Measurements from ENCODE around the gene SESTD1.

Gene SESTD1

GRCh38 chr2:179302764-179303571 lies 38.3 kb upstream of the SESTD1 start:
- no peaks in the 10 kb centered on the region for H3K27me3 ChIP-seq
- H3K4me3 ChIP-seq (ENCODE audit: low read depth, low read length), result no peak overlapping the region
- no peaks in the 10 kb centered on the region for H3K9me3 ChIP-seq
- H3K4me1 ChIP-seq, result no peaks in the 10 kb centered on the region
- no peaks in the 10 kb centered on the region for H3K36me3 ChIP-seq
- TF ChIP-seq, protein P1, sequence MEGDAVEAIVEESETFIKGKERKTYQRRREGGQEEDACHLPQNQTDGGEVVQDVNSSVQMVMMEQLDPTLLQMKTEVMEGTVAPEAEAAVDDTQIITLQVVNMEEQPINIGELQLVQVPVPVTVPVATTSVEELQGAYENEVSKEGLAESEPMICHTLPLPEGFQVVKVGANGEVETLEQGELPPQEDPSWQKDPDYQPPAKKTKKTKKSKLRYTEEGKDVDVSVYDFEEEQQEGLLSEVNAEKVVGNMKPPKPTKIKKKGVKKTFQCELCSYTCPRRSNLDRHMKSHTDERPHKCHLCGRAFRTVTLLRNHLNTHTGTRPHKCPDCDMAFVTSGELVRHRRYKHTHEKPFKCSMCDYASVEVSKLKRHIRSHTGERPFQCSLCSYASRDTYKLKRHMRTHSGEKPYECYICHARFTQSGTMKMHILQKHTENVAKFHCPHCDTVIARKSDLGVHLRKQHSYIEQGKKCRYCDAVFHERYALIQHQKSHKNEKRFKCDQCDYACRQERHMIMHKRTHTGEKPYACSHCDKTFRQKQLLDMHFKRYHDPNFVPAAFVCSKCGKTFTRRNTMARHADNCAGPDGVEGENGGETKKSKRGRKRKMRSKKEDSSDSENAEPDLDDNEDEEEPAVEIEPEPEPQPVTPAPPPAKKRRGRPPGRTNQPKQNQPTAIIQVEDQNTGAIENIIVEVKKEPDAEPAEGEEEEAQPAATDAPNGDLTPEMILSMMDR (IDR thresholded peaks at IDR 0.05; ENCODE audit: low read depth, low read length), result no peak
- no peak for DNase-seq

GRCh38 chr2:179302149-179302548 lies 37.5 kb upstream of the SESTD1 start:
- Histone ChIP-seq H3K36me3 (no peaks in the 10 kb centered on the region), H3K9me3 (no peaks in the 10 kb centered on the region), H3K4me1 (no peaks in the 10 kb centered on the region), H3K4me3 (ENCODE audit: low read depth, low read length) (no peak overlapping the region), H3K27me3 (no peaks in the 10 kb centered on the region)
- TF ChIP-seq, protein P1 (IDR thresholded peaks at IDR 0.05; ENCODE audit: low read depth, low read length), result no peak
- DNase-seq, result no peak

- TF ChIP-seq, protein P1 (IDR thresholded peaks at IDR 0.05; ENCODE audit: low read depth, low read length), result no peak
- H3K36me3 ChIP-seq, result no peaks in the 10 kb centered on the region
- no peaks in the 10 kb centered on the region for H3K4me1 ChIP-seq
- no peak overlapping the region for H3K4me3 ChIP-seq (ENCODE audit: low read depth, low read length)
- H3K27me3 ChIP-seq, result no peaks in the 10 kb centered on the region
- H3K9me3 ChIP-seq, result no peaks in the 10 kb centered on the region
- no peak for DNase-seq
These were observed 34.0 kb upstream of the SESTD1 start for GRCh38 chr2:179298666-179299065.

GRCh38 chr2:179297927-179298326 lies 33.3 kb upstream of the SESTD1 start:
- TF ChIP-seq, protein P1 (IDR thresholded peaks at IDR 0.05; ENCODE audit: low read depth, low read length), result no peak
- no peaks in the 10 kb centered on the region for H3K9me3 ChIP-seq

GRCh38 chr2:179290329-179290728 lies 25.7 kb upstream of the SESTD1 start:
- Histone ChIP-seq H3K4me1 (no peaks in the 10 kb centered on the region), H3K36me3 (no peaks in the 10 kb centered on the region), H3K9me3 (no peaks in the 10 kb centered on the region), H3K4me3 (ENCODE audit: low read depth, low read length) (no peak overlapping the region), H3K27me3 (no peaks in the 10 kb centered on the region)
- DNase-seq, result no peak
- TF ChIP-seq, protein P1 (IDR thresholded peaks at IDR 0.05; ENCODE audit: low read depth, low read length), result no peak

More at GRCh38 chr2:179297927-179298326, 33.3 kb upstream of the SESTD1 start:
- no peaks in the 10 kb centered on the region for H3K27me3 ChIP-seq
- H3K36me3 ChIP-seq, result no peaks in the 10 kb centered on the region
- no peaks in the 10 kb centered on the region for H3K4me1 ChIP-seq
- DNase-seq, result no peak
- no peak overlapping the region for H3K4me3 ChIP-seq (ENCODE audit: low read depth, low read length)

GRCh38 chr2:179285060-179285459 lies 20.4 kb upstream of the SESTD1 start:
- TF ChIP-seq, protein P1 (IDR thresholded peaks at IDR 0.05; ENCODE audit: low read depth, low read length), result no peak
- Histone ChIP-seq H3K27me3 (no peaks in the 10 kb centered on the region), H3K9me3 (no peaks in the 10 kb centered on the region), H3K4me3 (ENCODE audit: low read depth, low read length) (no peak overlapping the region), H3K36me3 (no peaks in the 10 kb centered on the region), H3K4me1 (no peaks in the 10 kb centered on the region)
- no peak for DNase-seq
